Right renal cortex interstitium (tissue), 3 donors: Measurements from ENCODE around the gene NSG2. TPM values are rescaled to one million over a fixed set of nuclear protein-coding genes. Genes with fewer than 3 reads are reported as not detected.

Experiments
- DNase-seq, 3 donors: peaks; one replicate each; pipeline ENCODE4 v3.0.0-alpha.2; 2013; ENCODE audit warnings: low read depth in 3 of 3, low spot score in 2 of 3
- polyA plus RNA-seq, 3 donors: library from polyadenylated mRNA; unstranded; fragments of 120-200 nt; gene quantifications; one replicate each; pipeline ENCODE4 v1.2.1, GENCODE V29; 2013; ENCODE audit not compliant: insufficient read length in 3 of 3

Gene NSG2
- polyA plus RNA-seq, 3 donors = 0.17 to 0.25 (median 0.17) TPM

DNA sequence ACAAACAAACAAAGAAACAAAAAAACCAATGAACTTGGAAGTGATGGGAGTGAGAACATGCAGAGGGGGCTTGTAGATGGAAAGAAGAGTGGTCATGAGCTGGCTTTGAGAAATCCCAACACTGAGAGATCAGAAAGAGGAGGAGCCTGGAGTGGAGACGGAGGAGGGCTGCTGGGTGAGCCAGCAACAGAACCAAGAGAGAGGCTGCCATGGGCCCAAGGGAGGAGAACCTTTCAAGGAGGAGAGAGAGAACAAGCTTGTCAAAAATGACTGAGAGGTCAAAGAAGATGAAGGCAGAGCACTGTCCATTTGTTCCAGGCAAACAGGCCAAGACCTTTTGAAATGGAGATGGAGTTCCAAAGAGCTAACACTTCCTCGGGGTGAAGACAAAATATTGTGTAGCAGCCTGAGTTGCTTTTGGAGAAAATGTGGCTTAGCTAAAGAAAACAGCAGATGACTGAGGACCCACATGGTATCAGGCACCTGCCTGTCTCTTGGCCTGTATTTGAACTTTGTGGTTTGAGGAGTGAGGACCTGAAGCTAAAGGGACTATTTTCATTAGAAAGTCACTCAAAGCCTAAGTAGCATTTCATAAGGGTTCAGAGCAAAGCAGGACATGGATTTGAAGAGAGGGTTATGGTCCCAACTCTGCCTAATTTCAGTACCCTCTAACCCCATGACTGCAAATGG, 13.1 kb downstream of the NSG2 start:
- DNase-seq = no peak

DNA sequence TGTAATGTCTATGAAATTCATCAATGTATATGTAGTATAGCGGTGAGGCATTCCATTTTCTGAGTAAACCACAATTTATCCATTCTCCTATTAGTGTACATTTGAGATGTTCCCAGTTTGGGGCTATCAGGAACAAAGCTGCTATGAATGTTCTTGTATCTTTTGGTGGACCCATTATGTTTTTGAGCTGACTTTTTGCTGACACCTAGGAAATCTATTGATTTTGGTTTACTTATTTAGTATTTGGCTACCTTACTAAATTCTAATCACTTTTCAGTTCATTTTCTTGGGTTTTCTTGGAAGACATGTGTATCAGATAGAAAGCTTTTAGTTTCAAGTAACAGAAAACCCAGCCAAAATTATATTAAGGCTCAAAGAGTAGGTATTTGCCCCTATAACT, 13.7 kb downstream of the NSG2 start:
- DNase-seq = no peak

DNA sequence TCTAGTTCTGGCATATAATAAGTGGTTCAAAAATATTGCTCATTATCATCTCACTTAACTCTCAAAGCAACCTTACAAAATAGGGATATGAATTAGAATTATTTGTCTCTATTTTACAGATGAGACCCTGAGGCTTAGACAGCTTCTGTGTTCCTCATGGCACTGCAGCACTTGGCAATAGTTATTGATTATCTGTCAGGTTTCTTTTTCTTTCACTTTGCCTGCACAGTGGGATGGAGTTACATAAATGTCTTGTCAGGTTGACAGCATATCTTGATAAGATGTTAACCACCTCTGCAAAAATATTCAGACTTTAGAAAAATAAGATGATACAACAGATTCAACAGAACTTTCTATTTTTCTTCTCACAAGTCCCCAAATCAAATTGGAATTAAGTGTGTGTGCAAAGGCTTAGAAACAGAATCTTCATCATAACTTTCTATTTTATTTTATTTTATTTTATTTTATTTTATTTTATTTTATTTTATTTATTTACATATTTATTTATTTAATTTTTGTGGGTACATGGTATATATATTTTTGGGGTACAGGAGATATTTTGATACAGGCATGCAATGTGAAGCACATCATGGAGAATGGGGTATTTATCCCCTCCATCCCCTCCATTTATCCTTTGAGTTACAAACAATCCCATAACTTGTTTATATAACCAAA, 17.7 kb downstream of the NSG2 start:
- no peak for DNase-seq

DNA sequence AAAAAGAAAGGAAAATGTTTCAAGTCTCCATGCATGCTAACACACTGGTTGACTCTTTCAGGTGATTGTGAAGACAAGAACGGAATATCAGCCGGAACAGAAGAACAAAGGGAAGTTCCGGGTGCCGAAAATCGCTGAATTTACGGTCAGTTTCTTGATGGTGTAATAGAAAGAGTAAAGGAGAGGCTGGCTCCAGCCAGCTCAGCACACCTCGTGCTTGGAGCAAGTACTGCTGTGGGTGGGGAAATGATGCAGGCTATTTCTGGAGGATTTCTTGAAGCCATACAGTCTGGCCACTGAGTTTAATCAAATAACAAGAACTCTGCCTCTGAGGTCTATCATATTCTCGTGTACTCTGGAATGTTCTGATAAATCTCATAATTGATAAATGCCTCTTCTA, 18.7 kb downstream of the NSG2 start:
- DNase-seq = no peak

DNA sequence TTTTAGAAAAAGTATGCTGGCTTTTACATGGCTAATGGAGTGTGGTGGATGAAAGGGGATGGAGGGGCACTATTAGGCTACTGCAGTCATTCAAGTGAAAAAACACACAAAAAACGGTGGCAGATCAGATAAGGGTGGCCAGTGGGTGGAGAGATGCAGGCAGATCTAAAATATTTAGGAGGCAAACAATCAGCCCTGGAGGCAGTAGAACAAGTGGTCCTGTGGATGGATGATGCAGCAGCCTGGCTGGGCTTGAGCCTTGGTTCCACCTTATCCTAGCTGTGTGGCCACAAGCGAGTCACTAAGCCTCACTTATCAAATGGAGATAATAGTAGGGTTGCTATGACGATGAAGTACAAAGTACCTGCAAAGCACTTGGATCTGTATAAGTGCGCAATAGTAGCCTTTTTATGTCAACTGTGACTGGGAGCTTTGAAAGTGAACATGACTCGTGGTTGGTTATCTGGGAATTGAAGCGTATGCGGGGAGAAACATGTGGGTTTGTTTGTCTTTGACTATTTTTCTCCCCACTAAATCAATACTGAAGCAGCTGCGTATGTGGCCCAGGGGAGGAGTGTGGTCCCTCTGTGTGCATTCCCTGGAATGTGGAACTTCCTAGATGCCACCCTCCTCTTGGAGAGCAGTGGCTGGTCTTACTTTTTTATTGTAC, 20.2 kb downstream of the NSG2 start:
- no peak for DNase-seq

GRCh38 chr5:174067499-174067898, 22.0 kb downstream of the NSG2 start:
- no peak for DNase-seq

- no peak for DNase-seq
Measured at GRCh38 chr5:174071484-174071883, 26.0 kb downstream of the NSG2 start.

GRCh38 chr5:174073122-174073660, 27.7 kb downstream of the NSG2 start:
- DNase-seq = no peak

GRCh38 chr5:174074369-174074768, 28.9 kb downstream of the NSG2 start:
- no peak for DNase-seq

GRCh38 chr5:174078416-174078815, 32.9 kb downstream of the NSG2 start:
- DNase-seq = no peak

- DNase-seq = no peak
Measured at GRCh38 chr5:174082286-174082685, 36.8 kb downstream of the NSG2 start.

GRCh38 chr5:174083056-174083827, 37.7 kb downstream of the NSG2 start:
- no peak for DNase-seq

DNA sequence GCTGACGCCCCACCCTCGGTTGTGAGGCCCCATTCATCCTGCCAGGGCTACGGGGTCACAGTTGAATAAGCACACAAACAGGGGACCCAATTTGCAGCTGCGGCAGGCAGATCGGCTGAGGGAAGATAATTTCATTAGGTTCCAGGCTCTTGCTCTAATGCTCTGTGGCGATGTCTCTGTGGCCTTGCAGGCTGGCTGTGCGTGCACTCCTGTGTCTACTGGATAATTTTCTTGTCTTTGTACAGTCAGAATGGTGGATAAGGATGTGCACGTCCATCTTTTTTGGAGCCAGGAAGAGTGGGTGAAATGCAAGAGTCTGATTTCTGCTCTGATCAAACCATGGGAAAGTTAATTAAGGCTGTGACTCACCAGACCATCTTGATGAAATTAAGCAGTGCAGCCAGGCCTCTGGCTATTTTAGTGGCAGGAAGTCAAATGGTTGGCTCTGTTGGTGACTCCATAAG, 39.2 kb downstream of the NSG2 start:
- DNase-seq = no peak

DNA sequence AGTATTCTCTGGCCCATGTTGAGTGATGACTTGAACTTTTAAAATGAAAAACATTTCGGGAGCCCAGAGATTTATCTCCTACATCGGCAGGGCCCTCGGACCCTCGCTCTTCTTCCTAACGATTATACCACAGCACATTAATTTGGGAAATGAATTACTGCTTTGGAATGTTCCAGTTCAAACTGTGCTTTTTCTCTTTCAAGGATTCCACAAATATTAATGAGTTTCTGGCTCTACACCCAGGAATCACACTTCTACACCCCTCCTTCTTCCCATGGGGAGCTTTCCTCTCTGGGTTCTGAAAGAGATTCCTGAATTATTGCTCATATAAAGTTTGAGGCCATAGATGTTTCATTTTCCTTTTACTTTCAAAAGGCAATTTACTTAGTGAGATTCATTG, 41.2 kb downstream of the NSG2 start:
- no peak for DNase-seq

DNA sequence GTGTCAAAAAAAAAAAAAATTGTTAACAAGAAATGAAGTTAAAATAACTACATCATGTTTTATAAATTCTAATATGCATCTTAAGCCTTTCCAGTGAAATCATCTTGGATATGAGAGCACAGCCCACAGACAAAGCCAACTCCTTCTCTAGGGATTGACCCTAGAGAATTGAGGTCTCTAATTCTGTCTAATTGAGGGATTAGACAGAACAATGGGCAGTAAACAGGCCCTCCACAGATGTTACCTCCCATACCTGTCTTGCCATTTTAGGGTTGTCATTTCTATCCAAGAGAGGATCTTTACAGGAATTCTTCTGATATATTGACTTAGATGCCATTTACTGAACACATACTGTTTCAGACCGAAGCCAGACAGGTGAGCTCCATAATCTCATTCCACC, 42.3 kb downstream of the NSG2 start:
- DNase-seq = no peak

GRCh38 chr5:174090129-174090528, 44.6 kb downstream of the NSG2 start:
- no peak for DNase-seq

GRCh38 chr5:174093123-174093522, 47.6 kb downstream of the NSG2 start:
- DNase-seq = no peak

GRCh38 chr5:174094857-174095606, 49.5 kb downstream of the NSG2 start:
- no peak for DNase-seq

DNA sequence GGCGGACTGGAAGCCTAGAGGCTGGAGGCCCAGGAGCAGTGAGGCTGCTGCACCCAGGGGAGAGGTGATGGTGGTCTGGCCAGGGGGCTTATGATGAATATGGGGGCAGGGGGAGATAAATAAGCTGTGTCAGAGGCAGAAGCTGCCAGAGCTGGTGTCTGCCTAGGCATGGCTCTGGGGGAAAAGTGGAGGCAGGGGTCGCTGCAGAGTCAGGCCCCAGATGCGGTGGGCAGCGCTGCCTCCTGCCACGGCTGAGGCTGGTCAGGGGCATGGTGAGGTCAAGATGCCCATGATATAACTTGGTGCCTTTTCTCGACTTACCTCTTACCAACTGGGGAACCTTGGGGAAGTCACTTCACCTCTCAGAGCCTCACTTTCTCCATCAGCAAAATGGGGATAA, 51.1 kb downstream of the NSG2 start:
- no peak for DNase-seq

- DNase-seq = no peak
Measured at GRCh38 chr5:174097486-174098185, 52.1 kb downstream of the NSG2 start.
